ENCODE measurements around the gene KRTAP3-1. TPM values are rescaled to one million over a fixed set of nuclear protein-coding genes. Genes with fewer than 3 reads are reported as not detected.

KRTAP3-1 gene
- total RNA-seq, 6 donors from 2014 or later: not detected

GRCh38 chr17:41019415-41019814 lies 10.5 kb upstream of the KRTAP3-1 start:
- Histone ChIP-seq H3K27ac (no peak overlapping the region), H3K4me3 (no peak overlapping the region), H3K27me3 (no peaks in the 10 kb centered on the region), H3K36me3 (no peaks in the 10 kb centered on the region), H3K4me1 (no peaks in the 10 kb centered on the region), H3K9me3 (no peaks in the 10 kb centered on the region)
- no peak for TF ChIP-seq CTCF (IDR thresholded peaks at IDR 0.05)
- no peak for TF ChIP-seq POLR2A (IDR thresholded peaks at IDR 0.05)
- TF ChIP-seq POLR2AphosphoS5 (IDR thresholded peaks at IDR 0.05): no peak
- TF ChIP-seq EP300 (IDR thresholded peaks at IDR 0.05): no peak
- DNase-seq (no peak), ATAC-seq (ENCODE audit: low FRiP score in 2 of 2) (no peak)
- WGBS, 2 donors: 93 to 96% methylated on average over 3 of the region's 3 CpGs

- WGBS, 2 donors: 76 to 78% methylated on average over 2 to 3 of the region's 3 CpGs
- ATAC-seq (ENCODE audit: low FRiP score in 2 of 2): no peak
Observed at GRCh38 chr17:41018541-41018940, 9.6 kb upstream of the KRTAP3-1 start.

GRCh38 chr17:41016578-41017215 lies 7.8 kb upstream of the KRTAP3-1 start:
- TF ChIP-seq EP300 (IDR thresholded peaks at IDR 0.05) (no peak), POLR2A (IDR thresholded peaks at IDR 0.05) (no peak), CTCF (IDR thresholded peaks at IDR 0.05) (no peak), POLR2AphosphoS5 (IDR thresholded peaks at IDR 0.05) (no peak)
- ATAC-seq (ENCODE audit: low FRiP score in 2 of 2) (no peak), DNase-seq (no peak)
- no peaks in the 10 kb centered on the region for H3K9me3 ChIP-seq
- H3K36me3 ChIP-seq: no peaks in the 10 kb centered on the region
- H3K27me3 ChIP-seq: no peaks in the 10 kb centered on the region
- H3K4me3 ChIP-seq: no peak overlapping the region
- H3K4me1 ChIP-seq: no peaks in the 10 kb centered on the region
- H3K27ac ChIP-seq: no peak overlapping the region
- WGBS, 2 donors: 70 to 78% methylated on average over 8 to 13 of the region's 13 CpGs

More at GRCh38 chr17:41018541-41018940, 9.6 kb upstream of the KRTAP3-1 start:
- Histone ChIP-seq H3K36me3 (no peaks in the 10 kb centered on the region), H3K4me1 (no peaks in the 10 kb centered on the region), H3K4me3 (no peak overlapping the region), H3K27ac (no peak overlapping the region), H3K27me3 (no peaks in the 10 kb centered on the region), H3K9me3 (no peaks in the 10 kb centered on the region)
- DNase-seq: no peak
- TF ChIP-seq EP300 (IDR thresholded peaks at IDR 0.05): no peak
- no peak for TF ChIP-seq CTCF (IDR thresholded peaks at IDR 0.05)
- TF ChIP-seq POLR2A (IDR thresholded peaks at IDR 0.05): no peak
- no peak for TF ChIP-seq POLR2AphosphoS5 (IDR thresholded peaks at IDR 0.05)

GRCh38 chr17:41015454-41015853 lies 6.5 kb upstream of the KRTAP3-1 start:
- H3K36me3 ChIP-seq: no peaks in the 10 kb centered on the region
- ATAC-seq (ENCODE audit: low FRiP score in 2 of 2): no peak
- 70 to 72% methylated on average over 7 of the region's 7 CpGs for WGBS, 2 donors
- no peak for TF ChIP-seq EP300 (IDR thresholded peaks at IDR 0.05)
- no peak for TF ChIP-seq CTCF (IDR thresholded peaks at IDR 0.05)
- no peak for TF ChIP-seq POLR2A (IDR thresholded peaks at IDR 0.05)
- TF ChIP-seq POLR2AphosphoS5 (IDR thresholded peaks at IDR 0.05): no peak
- no peak for DNase-seq
- H3K4me3 ChIP-seq: no peak overlapping the region
- H3K9me3 ChIP-seq: no peaks in the 10 kb centered on the region
- H3K4me1 ChIP-seq: no peaks in the 10 kb centered on the region
- no peaks in the 10 kb centered on the region for H3K27me3 ChIP-seq
- no peak overlapping the region for H3K27ac ChIP-seq

GRCh38 chr17:41013606-41014005 lies 4.7 kb upstream of the KRTAP3-1 start:
- Histone ChIP-seq H3K27me3 (no peaks in the 10 kb centered on the region), H3K27ac (no peak overlapping the region), H3K4me1 (no peaks in the 10 kb centered on the region), H3K36me3 (no peaks in the 10 kb centered on the region), H3K9me3 (no peaks in the 10 kb centered on the region), H3K4me3 (no peak overlapping the region)
- no peak for TF ChIP-seq CTCF (IDR thresholded peaks at IDR 0.05)
- no peak for TF ChIP-seq POLR2AphosphoS5 (IDR thresholded peaks at IDR 0.05)
- TF ChIP-seq EP300 (IDR thresholded peaks at IDR 0.05): no peak
- TF ChIP-seq POLR2A (IDR thresholded peaks at IDR 0.05): no peak
- no peak for ATAC-seq (ENCODE audit: low FRiP score in 2 of 2)
- WGBS, 2 donors: 38 to 46% methylated on average over 1 of the region's 1 CpG
- DNase-seq: no peak
